Esophagus mucosa (tissue), 1 donor: ENCODE data around the gene REEP1. TPM values are rescaled to one million over a fixed set of nuclear protein-coding genes. Genes with fewer than 3 reads are reported as not detected.
A peak's percentile ranks its signal among the peaks of the same experiment; 100 is the strongest.

Source experiments
- ATAC-seq: fragments of 200-7000 bp; cut with Tn5 transposase; one replicate; pipeline ENCODE4 v1.9.1; 2020
- total RNA-seq: library from RNA; stranded (reverse); gene quantifications from one replicate; pipeline ENCODE4 v1.2.4, GENCODE V29; 2023
- donor health status: DM: yes; HTN: yes; CAD: no.

REEP1 gene
- total RNA-seq, 1 donor from 2014 or later = 1.6 TPM

GRCh38 chr2:86241611-86242010, 95.8 kb downstream of the REEP1 start:
- ATAC-seq = no peak

GRCh38 chr2:86240251-86240650, 97.2 kb downstream of the REEP1 start:
- ATAC-seq = no peak

- ATAC-seq = no peak
Measured at GRCh38 chr2:86239745-86240144, 97.7 kb downstream of the REEP1 start.

DNA sequence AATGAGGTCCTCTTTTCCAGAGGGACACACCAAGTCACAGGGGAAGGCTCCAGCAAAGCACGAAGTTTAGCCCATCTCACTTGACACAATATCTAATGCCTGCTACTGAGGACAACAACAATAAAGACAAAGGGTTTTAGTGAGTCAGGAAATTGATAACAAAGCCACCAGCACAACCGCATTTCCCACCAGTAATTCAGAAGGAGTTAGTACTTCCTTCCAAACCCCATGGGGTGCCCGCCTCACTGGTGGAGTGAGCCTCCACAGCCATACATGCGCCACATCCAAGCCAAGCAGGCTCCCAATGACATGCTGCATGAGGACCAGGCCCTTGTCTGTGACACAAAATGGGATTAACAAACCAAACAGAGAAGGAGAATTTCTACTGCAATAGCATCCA, 98.1 kb downstream of the REEP1 start:
- ATAC-seq = no peak

GRCh38 chr2:86238354-86238753, 99.1 kb downstream of the REEP1 start:
- peak; percentile 39 for ATAC-seq

DNA sequence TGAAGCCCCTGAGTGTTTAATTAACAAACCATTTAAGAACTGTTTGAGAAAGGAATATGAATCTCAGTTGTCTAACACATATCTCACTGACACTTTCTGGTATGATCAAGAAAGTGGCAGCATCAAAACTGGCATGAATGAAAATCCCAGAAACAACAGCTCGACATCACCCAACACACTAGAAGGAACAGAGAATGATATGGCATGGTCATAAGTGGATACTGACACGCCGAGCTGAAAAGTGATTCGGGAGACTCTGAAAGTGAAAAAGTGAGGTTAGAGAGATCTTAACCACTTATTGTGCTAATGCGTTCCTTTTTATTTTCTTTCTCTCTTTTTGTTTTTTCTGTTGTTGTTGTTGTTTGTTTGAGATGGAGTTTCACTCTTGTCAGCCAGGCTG, 100.3 kb downstream of the REEP1 start:
- ATAC-seq = no peak

DNA sequence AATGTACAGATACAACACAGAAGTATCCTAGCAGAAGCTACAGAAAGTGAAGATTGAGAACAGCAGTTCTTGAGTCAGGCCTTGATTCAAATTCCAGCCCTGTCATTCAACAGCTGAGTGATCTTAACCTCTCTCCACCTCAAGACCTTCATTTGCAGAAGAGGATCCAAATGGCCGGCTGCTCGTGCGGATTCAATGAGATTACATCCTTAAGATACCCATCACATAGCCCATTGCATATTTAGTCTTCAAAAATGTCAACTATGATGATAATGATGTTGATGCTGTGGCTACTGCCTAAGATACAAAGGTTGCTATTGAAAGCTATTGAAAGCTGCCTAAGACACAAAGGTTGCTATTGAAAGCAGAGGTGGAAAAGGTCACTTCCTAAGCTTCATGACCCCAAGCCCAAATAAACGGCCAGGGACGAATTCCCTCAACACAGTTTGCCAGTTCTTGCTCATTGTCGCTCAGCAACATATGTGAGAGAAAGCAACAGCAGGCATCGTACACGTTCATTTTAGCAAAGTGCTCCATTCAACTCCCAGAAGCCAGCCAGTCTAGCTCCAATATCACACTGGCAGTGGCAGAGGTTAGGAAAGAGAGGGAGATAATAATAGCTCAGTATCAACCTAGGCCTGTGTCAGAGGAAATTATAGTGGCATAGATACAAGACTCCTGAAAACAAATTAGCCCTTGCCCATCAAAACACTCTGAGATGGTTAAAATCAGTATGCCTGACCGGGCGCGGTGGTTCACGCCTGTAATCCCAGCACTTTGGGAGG, 102.0 kb downstream of the REEP1 start:
- ATAC-seq = no peak

DNA sequence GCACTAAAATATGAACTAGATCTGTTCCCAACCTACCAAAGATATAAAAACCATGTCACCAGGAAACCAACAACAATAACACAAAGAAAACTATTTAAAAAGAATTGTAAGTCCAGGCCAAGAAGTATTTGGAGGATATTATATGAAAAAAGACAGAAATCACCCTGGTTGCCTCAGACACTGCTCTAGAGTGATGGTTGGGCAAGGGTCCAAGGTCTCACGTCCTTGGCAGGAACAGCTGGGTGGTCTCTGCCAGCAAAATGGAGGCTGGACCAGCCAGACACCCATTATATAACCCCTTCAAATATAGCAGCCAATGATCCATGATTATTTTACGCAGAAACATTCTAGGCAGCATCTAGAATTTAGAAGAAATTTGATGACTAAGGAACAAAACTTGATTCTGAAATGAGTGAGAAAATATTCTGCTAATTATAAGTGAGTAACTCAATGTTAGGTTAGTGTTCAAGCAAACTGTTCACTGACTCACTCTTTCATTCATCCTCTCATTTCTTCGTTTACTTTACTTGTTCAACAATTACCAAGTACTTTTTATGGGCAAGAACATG, 102.8 kb downstream of the REEP1 start:
- no peak for ATAC-seq

DNA sequence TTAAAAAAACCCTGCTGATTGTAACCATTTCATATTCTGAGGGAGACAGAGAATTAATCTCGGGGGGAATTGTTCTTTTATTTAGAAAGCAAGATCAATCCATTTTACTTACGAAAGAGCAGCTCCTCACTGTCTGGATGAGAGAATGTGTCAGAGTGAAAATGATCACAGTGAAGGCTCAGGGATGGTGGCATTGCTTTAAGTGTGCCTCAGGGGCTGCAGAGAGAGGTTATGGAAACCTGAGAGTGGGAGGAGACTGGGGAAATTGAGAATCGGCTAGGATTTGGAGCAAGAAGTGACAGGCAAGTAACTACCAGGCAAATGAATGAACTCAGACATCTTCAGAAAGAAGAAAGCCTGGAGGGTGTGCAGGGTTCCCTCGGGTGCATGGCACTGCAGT, 104.0 kb downstream of the REEP1 start:
- no peak for ATAC-seq

DNA sequence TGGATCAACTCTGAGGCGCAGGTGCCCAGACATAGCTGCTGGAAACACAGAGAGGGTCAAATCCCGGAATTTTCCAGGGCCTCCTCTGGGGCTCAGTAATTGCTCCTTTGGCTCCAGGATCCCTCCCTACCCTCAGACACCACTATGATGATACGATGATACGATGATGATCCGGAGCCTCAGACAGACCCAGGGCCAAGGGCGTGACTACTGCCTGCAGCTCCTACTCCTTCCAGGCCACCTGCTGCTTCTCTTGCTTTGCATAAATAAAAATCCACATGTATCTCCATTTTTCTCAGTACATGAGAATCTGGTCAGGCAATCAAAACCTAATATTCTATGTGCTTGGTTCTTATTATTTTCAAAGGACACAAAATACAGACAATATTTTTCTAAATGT, 104.5 kb downstream of the REEP1 start:
- no peak for ATAC-seq

- ATAC-seq = no peak
Measured at GRCh38 chr2:86232373-86232784, 105.0 kb downstream of the REEP1 start.

GRCh38 chr2:86231680-86232372, 105.6 kb downstream of the REEP1 start:
- no peak for ATAC-seq

- ATAC-seq = no peak
Measured at GRCh38 chr2:86230961-86231360, 106.5 kb downstream of the REEP1 start.

DNA sequence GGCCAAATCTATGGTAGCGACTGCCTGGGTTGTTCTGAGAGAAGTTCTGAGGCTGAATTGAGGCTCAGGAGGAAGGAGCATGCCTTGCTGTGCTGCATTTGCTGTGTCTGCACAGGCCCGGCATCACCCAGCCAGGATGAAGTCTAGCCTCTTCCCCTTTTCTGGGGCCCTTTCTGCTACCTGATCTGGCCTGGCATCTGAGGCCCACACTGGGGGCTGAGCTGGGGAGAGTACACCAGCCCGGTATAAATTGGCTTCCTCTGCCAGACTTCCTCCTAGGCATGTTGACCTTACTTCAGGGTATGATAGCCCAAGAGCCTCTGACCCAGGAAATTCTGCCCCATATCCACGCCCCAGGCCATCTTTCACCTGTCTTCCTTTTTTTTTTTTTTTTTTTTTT, 108.2 kb downstream of the REEP1 start:
- peak; percentile 10 for ATAC-seq

DNA sequence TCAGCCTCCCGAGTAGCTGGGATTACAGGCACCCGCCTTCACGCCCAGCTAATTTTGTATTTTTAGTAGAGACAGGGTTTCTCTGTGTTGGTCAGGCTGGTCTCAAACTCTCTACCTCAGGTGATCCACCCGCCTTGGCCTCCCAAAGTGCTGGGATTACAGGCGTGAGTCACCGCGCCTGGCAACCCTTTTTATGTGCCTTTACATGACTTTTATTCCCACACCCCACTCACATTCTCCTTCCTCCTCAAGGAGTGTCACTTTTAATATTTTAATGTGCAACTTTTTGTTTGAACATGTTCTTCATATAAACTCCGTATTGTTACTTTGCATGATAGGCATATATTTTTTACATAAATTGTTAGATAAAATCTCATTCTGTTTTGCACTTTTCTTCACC, 108.9 kb downstream of the REEP1 start:
- ATAC-seq = peak; percentile 44

DNA sequence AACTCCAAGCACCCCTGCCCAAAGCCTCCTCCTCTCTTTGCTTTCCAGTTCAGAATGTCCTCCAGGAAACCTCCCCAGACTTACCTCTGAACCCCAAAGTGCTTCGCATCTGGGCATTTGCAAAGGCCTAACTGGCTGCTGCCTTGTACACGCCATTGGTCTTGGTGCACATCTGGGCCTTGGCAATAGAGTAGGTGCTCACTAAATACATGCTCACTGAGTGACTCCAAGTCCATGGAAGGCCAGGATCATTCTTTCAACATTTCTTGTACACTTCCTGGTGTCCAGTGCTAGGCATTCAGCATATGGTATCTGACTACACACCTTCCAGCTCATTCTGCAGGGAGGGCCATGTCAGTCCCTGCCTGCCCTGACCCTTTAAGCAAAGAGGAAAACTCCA, 109.7 kb downstream of the REEP1 start:
- ATAC-seq = no peak

DNA sequence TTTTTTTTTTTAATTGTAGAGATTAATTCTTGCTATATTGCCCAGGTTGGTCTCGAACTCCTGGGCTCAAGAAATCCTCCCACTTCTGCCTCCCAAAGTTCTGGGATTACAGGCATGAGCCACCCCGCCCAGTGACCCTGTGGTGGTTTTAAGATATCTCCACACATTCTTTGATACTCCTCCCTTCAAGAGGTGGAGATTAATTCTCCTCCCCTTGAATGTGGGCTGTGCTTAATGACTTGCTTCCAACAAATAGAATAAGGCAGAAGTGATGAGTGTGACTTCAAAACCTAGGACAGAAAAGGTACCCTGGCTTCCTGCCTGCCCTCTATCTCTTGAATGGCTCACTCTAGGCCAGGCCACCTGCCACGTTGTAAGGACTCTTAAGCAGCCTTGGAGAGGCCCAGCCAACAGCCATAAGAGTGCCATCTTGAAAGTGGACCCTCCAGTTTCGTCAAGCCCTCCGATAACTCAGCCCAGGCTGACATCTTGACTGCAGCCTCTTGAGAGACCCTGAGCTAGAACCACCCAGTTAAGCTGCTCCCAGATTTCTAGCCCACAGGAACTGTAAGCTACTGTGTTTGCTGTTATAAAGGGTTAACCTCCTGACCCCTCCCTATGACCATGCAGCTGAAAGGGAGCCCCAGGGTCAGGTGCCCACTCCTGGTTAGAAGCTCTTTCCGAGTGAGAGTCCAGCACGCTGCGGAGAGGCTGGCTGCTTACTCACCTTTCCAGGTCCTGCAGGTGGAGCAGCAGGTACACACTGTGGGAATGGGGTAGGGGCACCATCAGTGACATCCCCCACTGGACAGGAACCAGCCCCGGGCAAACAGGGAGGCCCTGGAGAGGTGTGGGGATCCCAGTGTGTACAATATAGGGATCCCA, 110.5 kb downstream of the REEP1 start:
- no peak for ATAC-seq

- ATAC-seq = no peak
Measured at GRCh38 chr2:86226070-86226469, 111.4 kb downstream of the REEP1 start.

- peak; percentile 50 for ATAC-seq
Measured at GRCh38 chr2:86225581-86225980, 111.8 kb downstream of the REEP1 start.

GRCh38 chr2:86224645-86225355, 112.6 kb downstream of the REEP1 start:
- ATAC-seq = no peak

DNA sequence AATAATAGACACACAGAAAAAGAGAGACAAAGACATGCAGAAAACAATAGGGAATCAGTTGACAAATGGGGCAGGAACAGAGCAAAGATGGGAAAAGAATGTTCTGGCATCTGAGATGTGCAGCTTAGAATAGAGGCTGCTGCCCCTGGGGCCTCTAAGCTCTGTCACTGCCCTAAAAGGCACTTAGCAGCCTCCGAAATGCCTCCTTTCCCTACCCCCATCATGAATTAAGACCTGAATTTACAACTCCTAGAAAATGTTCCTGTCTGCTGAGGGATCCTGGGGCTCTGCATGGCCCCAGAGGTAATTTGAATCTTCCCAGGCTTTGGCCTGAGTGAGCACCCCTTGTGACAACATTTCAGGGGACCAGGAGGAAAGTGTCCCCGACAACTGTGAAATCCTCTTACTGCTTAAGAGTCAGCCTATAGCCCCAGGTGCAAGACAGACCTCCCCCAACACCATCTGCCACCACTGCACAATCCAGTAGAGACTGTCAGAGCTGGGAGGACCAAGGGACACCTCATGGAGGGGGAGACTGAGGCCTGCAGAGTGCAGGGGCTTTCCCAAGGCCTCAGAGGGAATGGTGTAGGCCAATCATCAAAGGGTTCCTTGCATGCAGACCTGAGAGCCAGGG, 113.4 kb downstream of the REEP1 start:
- no peak for ATAC-seq
